Inferior parietal cortex (tissue), 1 donor: ENCODE measurements around the gene IQCH.

Source experiments
- DNase-seq: peaks from one replicate; pipeline ENCODE4 v3.0.0-alpha.2; 2016; ENCODE audit errors: extremely low spot score

Gene IQCH

DNA sequence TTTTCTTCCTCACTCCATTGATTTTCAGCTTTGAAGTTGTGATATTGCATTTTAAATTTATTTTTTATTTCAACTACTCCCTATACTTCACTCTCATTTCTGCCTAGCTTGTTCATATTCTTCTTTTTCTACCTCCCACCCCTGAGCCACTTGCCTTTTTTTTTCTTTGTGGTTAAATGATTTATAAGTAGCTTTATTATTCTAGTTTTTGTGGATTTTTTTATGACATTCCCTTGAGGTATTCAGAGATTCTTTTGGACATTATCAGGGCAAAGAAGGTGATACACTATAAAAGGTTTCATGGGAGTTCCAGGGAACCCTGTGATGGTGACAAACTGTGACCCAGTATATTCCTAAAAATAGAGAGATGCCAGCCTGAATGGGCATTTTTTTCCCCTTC, 269.6 kb downstream of the IQCH start:
- DNase-seq, result no peak

DNA sequence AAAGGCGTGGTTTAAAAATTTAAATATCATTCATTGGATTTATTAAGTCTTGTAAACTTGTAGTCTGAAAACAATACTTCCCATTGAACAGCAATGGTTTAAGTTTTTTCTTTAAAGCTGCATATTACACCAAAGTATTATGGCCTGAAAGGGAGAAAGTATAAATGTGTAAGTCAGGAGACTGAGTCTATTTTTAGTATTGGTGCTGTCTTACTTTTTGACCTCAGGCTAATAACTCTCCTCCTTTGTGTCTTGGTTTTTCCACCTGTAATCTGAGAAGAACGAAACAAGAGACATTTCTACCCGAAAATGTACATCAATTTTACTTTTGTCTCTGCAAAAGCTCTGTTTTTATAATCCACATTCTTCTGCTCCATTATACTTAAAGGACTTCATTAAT, 273.9 kb downstream of the IQCH start:
- no peak for DNase-seq

DNA sequence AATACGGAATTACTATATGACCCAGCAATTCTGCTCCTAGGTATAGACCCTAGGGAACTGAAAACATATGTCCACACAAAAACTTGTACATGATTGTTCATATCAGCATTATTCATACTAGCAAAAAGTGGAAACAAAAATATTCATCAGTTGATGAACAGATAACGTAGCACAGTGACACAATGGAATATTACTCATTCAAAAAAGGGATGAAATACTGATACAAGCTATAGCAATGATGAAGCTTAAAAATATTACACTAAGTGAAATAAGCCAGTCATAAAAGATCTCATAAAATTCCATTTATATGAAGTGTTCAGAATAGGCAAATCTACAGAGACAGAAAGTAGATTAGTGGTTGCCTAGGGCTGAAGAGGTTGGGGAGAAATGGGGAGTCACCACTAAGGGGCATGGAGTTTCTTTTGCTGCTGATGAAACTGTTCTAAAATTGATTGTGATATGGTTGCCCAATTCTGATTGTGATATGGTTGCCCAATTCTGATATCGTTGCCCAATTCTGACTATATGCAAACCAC, 276.9 kb downstream of the IQCH start:
- no peak for DNase-seq

DNA sequence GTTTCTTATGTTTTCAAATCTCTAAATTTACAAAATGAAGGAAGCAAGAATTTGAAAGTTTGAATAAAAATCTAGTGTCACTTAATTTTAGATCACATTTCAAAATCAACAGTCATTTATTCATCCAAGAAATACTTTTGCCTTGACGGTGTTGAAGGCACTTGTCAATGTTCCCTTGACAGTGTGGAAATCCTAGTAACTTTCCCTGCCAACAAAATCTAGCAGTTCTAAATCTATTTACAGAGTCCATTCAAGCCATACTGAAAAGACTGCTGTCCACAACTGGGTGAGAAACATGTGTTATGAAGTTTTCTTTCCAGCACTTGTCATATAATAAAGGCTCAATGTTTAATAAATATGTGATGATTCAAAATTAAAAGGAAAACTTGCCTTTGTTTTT, 279.3 kb downstream of the IQCH start:
- no peak for DNase-seq

DNA sequence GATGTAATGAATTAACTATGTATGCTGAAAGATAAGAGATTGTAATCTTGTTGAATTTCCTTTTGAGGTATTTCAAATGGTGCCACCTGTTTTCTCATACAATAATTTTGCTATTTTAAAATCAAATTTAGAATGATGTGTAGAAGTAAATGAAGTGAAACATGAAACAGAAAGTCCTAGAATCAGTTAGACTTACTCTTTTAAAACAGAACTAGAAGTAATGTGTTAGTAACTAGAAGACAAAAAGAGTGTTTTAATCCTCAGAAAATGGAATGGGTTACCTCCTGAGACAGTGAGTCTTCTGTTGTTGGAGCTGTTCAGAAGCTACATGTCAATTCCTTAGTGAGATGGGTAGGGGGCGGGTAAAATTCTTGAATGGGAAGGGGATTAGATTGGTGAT, 279.8 kb downstream of the IQCH start:
- DNase-seq, result no peak

DNA sequence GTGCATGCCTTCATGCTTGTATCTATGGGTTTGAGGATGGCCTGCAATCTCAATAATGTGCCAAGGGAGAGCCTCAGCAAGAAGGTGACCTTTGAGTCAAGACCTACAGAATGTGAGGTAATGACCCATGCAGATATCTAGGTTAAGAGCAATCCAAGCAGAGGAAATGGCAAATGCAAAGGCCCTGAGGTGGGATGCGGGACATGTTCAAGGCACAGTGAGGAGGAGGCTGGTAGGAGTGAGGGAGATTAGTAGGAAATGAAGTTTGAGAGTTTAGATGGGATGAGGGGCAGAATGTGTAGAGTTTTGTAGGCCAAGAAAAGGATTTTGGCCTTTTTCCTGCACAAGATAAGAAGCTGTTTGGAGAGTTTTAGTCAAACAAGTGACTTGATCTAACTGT, 283.2 kb downstream of the IQCH start:
- DNase-seq, result no peak

DNA sequence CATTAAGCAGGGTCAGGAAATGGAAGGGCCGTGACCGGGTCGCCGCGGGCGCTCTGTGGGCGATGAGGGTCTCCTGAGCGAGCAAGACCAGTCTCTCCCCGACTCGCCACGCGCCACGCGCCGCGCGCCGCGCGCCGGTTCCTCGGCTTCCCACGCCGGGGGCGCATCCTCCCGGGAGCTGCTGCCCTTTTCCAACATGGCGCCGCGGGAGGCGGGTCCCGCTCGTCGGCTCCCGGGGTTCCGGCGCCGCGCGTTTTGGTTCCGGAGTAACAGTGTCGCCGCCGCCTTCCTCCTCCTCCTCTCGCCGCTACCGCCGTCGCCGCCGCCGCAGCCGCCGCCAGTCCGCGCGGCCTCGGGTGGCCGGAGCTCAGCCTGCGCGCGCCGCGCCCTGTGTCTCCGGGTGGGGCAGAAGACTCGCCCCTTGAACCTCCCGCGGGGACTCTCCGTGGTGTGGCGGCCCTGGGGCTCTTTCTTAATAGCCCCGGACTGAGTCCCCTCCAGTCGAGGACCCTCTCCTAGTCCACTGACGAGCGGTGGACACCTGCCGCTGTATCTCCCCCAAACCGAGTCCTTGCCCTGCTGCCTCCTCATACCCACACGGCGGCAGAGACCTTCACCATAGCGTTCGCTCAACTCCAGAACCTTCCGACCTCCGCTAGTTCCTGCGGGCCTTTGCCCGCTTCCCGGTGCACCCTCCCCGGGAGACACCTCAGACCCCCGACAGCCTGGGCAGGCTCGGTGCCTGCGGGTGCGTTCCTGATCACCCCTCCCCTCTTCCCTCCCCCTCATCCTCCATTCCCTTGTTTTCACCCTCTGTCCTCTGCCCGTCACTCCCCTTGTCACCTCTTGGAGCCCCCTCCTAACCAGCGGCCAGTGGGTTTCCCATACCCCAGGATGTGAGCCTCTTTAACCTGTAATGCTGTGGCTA, 288.1 kb downstream of the IQCH start, which contains the start of gene MAP2K5:
Gene MAP2K5, plus strand, starts transcription at position 284 of the 928 bp plus-strand sequence. Its CDS starts 633 bp downstream, at position 917.
- peak; percentile 88 for DNase-seq

DNA sequence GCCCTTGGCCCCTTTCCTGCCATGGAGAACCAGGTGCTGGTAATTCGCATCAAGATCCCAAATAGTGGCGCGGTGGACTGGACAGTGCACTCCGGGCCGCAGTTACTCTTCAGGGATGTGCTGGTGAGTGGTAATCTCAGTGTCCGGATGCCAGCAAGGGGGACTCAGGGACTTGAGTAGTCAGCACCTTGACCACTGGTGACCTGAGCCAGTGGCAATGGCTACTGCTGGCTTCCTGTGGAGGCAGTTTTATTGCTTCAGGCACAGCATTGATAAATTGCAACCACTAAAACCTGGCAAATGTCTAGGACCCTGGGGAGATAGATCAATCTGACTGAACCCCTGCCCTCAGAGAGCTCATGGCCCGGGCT, 288.7 kb downstream of the IQCH start:
- DNase-seq, result no peak

DNA sequence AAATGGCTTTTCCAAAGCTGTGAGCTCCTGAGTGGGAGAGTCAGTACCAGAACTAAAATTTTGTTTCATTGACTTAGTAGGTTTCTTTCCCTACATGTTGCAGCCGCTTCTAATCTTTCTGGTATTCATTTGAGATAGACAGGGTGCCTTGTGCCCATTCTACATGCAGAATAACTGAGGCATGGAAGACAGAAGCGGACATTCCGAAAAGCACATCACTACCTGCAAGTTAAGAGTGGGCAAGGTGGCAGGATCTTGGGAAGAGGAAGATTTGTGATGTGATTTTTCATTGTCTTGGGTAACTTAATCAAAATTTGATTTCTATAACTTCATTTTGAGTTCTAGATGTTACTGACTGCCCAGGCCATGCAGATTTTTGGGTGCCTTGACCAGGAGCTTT, 289.9 kb downstream of the IQCH start:
- DNase-seq, result no peak

DNA sequence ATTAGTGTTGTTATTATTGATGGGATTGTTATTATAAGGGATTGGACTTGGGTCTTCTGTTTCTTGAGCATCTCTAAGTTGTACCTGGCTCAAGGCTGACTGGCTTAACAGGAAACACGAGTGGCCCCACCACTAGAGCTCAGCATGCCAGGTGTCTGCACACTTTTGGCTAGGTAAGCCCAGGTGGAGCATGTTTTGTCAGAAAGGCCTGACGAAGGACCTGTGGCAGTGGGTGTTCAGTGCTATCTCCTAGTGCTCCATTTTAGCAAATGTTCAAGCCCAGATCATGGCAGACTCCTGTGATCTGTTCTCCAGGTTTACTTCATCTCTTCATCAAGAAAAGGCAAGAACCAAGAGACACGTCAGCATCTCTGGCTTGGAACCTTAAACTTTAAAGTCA, 291.3 kb downstream of the IQCH start:
- no peak for DNase-seq

DNA sequence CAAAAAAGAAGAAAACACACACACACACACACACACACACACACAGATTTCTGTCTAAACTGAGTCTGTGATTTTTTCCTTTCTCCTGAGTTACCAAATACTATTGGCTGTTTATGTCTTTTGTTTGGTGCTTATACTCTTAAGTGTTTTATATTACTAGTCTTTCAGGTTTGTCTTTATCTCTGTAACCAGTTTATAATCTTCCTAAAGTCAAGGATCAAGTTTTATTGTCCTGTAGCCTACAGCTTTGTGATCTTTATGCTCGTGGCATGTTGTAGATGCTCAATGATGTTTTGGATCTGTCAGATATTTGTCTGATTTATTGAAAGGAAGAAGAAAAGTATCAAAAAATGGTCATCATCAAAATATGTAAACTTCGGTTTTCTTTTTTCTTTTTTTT, 292.5 kb downstream of the IQCH start:
- no peak for DNase-seq

DNA sequence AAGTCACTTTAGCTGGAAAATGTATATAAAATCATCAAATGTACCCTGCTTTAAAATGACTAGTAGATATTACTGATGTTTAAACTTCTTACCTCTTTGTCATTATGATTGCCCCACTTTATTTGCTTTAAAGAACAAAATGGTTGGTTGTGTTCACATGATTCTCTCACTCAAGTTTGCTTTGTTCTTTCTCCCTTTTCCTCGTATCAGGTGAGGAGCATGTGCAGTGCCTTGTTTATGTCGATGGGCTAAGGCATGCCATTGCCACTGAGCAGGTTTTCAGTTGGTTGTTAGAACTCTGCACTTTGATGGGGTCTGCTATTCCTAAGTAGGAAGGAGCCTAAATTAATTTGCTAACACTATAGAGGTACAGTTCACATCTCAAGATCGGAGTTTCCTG, 293.2 kb downstream of the IQCH start:
- no peak for DNase-seq

DNA sequence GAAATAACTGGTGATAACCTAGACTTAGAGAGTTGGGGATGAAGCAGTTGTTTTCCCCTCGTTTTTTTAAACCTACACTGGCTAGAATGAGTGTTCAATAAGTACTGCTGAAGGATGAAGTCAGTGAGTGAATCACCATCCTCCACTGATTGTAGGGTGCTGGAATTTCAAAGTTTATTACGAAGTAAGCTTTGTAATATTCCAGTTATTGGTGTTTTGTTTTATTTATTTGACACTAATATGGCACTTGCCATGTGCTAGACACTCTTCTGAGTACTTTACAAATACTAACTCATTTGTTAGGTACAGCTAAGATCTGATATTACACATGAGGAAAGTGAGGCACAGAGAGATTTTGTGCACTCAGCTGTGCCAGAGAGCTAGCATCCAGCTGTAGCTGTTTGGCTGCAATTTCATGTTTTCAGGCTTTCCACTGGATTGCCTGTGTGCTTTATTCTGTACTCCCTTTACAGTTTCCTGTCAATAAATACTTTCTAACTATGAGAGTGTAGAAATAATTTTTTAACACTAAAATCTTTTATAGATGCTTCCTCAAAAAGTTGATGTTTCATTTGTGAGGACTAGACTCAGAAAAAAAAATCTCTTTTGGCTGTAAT, 293.8 kb downstream of the IQCH start:
- DNase-seq, result no peak

DNA sequence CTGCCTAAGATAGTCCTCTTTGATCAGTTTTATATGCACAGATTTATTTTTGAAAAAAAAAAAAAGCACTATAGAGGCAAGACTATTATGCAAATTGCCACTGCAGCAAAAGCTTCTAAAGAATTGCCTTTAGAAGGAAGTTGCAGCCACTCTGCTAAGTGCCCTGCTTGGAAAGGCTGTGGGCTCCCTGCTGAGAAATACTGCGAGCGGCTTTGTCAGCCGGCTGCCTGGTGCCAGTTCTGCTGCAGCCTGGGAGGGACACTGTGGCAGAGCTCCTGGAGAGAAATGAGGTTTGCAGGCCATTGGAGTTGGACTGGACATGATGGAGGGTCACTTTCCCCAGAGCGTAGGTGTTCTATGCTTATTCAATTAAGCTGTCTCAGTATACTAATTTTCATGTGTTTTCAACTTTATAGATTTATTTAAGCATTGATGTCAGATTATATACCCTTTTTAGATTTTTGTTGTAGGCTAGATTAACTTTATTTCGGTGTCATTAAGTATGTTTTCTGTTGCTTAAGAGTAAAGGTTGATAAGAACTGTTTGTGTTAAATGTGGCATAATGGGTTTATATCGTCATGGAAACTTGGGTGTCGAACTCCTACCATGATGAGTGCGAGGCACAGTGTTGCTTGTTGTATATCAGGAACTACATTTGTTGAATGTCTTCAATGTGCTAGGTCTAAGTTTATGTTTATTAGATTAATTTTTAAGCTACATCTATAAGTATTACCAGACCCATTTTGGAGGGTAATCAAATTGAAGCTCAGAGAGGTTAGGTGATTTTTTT, 294.5 kb downstream of the IQCH start:
- DNase-seq, result peak; percentile 63

DNA sequence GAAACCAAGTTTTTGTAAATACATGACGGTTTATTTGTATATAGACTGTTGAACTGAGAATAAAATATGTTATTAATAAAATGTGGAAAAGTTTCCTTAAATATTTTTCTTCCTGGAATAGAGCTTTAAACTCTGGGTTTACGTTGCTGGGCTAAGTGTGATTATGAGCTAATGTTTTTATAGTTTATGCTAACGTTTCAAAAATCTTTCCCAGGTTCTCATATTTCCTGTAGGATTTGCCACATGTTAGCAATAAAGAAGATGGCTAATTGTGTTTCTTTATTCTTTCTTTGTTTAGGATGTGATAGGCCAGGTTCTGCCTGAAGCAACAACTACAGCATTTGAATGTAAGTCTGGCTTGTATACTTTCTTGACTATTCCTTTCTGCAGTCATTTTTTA, 295.1 kb downstream of the IQCH start:
- DNase-seq, result no peak

DNA sequence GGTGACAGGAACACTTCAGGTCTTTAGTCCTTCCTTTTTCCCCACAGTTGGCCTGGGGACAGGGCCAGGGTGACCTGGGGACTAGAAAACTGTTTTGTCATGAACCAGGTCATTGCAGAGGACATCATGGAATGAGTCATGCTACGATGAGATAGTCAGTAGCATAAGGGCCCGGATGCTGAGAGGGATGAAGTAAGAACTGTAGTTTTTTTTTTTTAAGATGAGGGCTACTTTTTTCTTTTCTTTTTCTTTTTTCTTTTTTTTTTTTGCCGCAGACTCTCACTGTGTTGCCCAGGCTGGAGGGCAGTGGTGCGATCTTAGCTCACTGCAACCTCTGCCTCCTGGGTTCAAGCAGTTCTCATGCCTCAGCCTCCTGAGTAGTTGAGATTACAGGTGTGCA, 295.9 kb downstream of the IQCH start:
- DNase-seq, result no peak

DNA sequence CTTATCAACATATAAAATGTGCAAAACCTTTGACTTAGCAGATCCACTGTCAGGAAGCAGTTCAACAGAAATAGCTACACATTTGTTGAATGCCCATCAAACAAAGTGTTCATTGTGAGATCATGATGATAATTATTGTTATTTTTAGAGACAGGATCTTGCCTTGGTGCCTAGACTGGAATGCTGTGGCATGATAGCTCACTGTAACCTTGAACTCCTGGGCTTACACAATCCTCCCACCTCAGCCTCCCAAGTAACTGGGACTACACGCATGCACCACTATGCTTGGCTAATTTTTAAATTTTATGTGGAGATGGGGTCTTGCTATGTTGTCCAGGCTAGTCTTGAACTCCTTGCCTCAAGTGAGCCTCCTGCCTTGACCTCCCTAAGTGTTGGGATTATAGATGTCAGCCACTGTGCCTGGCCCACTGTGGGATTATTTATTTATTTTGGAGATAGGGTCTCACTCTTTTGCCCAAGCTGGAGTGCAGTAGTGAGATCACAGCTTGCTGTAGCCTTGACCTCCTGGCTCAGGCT, 296.7 kb downstream of the IQCH start:
- no peak for DNase-seq
